Kidney (tissue), 14 donors: ENCODE results near the gene GFOD1. TPM values are rescaled to one million over a fixed set of nuclear protein-coding genes. Genes with fewer than 3 reads are reported as not detected.
A peak's percentile ranks its signal among the peaks of the same experiment; 100 is the strongest.

ENCODE experiments used
- DNase-seq, 5 donors: peaks; one replicate each; pipeline ENCODE4 v3.0.0-alpha.2; 2013 to 2020
- FAIRE-seq: peaks from 2 replicates; lab custom pipeline; 2012; peaks lifted over from hg19 to GRCh38; lab: Jason Lieb, UNC
- H3K27ac ChIP-seq, 2 donors: one replicate each; pipeline ENCODE4 v1.7.0; 2013; ENCODE audit warnings: low read depth in 2 of 2, low read length in 2 of 2, inconsistent platforms in 1 of 2
- H3K27me3 ChIP-seq: one replicate; pipeline ENCODE4 v1.7.1; 2013; ENCODE audit warnings: low read length, inconsistent platforms; ENCODE audit not compliant: control insufficient read depth, insufficient read depth
- H3K36me3 ChIP-seq, 3 donors: one replicate each; pipeline versions ENCODE4 v1.7.0 to v1.7.1; 2013; ENCODE audit warnings: low read length in 3 of 3, control low read depth in 1 of 3, inconsistent platforms in 1 of 3; ENCODE audit not compliant: insufficient read depth in 3 of 3, control insufficient read depth in 2 of 3
- H3K4me1 ChIP-seq, 3 donors: one replicate each; pipeline versions ENCODE4 v1.7.0 to v1.7.1; 2013; ENCODE audit warnings: low read length in 3 of 3, inconsistent platforms in 1 of 3, low read depth in 1 of 3; ENCODE audit not compliant: control insufficient read depth in 2 of 3, insufficient read depth in 2 of 3
- H3K4me3 ChIP-seq, 3 donors: one replicate each; pipeline versions ENCODE4 v1.7.0 to v1.8.1; 2013; ENCODE audit warnings: low read length in 3 of 3, control low read depth in 1 of 3, inconsistent platforms in 1 of 3
- H3K9ac ChIP-seq, 3 donors: one replicate each; pipeline versions ENCODE4 v1.7.0 to v1.7.1; 2013; ENCODE audit warnings: low read length in 3 of 3, control low read depth in 1 of 3, inconsistent platforms in 1 of 3
- H3K9me3 ChIP-seq, 3 donors: one replicate each; pipeline versions ENCODE4 v1.7.0 to v1.7.1; 2013; ENCODE audit warnings: low read length in 3 of 3, control low read depth in 1 of 3, inconsistent platforms in 1 of 3; ENCODE audit not compliant: control insufficient read depth in 2 of 3, insufficient read depth in 1 of 3
- intact Hi-C: fragments of 100-400 bp; cut with DNase I; formaldehyde crosslinking; loops from one replicate; pipeline ENCODE4 v1.11.1; 2022
- polyA plus RNA-seq: library from polyadenylated mRNA; stranded (reverse); fragments of 350-450 nt; fragmentation: Illumina TruSeq; extraction: RNeasy Lipid Tissue Mini Kit (QIAGEN cat#74804); gene quantifications from one replicate; pipeline ENCODE4 v1.2.3, GENCODE V29; 2014; ENCODE audit warnings: low read depth, low replicate concordance; ENCODE audit not compliant: insufficient read depth
- total RNA-seq: library from RNA; stranded (reverse); fragmentation: NEBNext Ultra II Directional; extraction: Animal tissue kit (Norgen Biotek cat#: 25700); gene quantifications from one replicate; pipeline ENCODE4 v1.2.1, GENCODE V29; 2021
- TF ChIP-seq, protein P1 (sequence below): IDR thresholded peaks from 3 replicates; pipeline ENCODE4 v1.5.1; 2012; ENCODE audit warnings: mild to moderate bottlenecking, moderate library complexity, borderline replicate concordance; ENCODE audit not compliant: insufficient read depth; ENCODE audit errors: extremely low read depth
- donor health status: control.
- donor health status: control.
- donor health status: control.
- donor health status: control.
- donor health status: control.
- donor health status: DM: yes; HTN: yes; CAD: no.
- donor health status: Normal renal cell carcinoma (clear cell type).

The GFOD1 gene
- total and polyA plus RNA-seq, 2 donors from 2014 or later, result 2.1 to 14.6 TPM

GRCh38 chr6:13450628-13451027, 36.8 kb downstream of the GFOD1 start:
- no peak overlapping the region for H3K9ac ChIP-seq
- FAIRE-seq (no peak), DNase-seq (no peak)
- intact Hi-C loops, result no loop called here
- no peak overlapping the region for H3K27ac ChIP-seq
- H3K27me3 ChIP-seq, result no peaks in the 10 kb centered on the region
- no peaks in the 10 kb centered on the region for H3K36me3 ChIP-seq
- no peak overlapping the region for H3K4me3 ChIP-seq
- TF ChIP-seq, protein P1, sequence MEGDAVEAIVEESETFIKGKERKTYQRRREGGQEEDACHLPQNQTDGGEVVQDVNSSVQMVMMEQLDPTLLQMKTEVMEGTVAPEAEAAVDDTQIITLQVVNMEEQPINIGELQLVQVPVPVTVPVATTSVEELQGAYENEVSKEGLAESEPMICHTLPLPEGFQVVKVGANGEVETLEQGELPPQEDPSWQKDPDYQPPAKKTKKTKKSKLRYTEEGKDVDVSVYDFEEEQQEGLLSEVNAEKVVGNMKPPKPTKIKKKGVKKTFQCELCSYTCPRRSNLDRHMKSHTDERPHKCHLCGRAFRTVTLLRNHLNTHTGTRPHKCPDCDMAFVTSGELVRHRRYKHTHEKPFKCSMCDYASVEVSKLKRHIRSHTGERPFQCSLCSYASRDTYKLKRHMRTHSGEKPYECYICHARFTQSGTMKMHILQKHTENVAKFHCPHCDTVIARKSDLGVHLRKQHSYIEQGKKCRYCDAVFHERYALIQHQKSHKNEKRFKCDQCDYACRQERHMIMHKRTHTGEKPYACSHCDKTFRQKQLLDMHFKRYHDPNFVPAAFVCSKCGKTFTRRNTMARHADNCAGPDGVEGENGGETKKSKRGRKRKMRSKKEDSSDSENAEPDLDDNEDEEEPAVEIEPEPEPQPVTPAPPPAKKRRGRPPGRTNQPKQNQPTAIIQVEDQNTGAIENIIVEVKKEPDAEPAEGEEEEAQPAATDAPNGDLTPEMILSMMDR, result no peak
- peaks cover 0 to 3% (median 2%) of the 10 kb centered on the region in 3 donors for H3K4me1 ChIP-seq
- H3K9me3 ChIP-seq, result no peaks in the 10 kb centered on the region

- H3K4me3 ChIP-seq, result no peak overlapping the region
- no peaks in the 10 kb centered on the region for H3K36me3 ChIP-seq
- H3K9me3 ChIP-seq, result no peaks in the 10 kb centered on the region
- intact Hi-C loops, result no loop called here
- TF ChIP-seq, protein P1, result no peak
- no peak overlapping the region for H3K9ac ChIP-seq
- H3K27me3 ChIP-seq, result no peaks in the 10 kb centered on the region
- DNase-seq (no peak), FAIRE-seq (no peak)
- H3K27ac ChIP-seq, result peak overlapping the region in 1 of 2 donors; percentile 59
- H3K4me1 ChIP-seq, result peaks cover 0 to 5% (median 4%) of the 10 kb centered on the region in 3 donors
These were observed 39.3 kb downstream of the GFOD1 start for GRCh38 chr6:13447949-13448724.

DNA sequence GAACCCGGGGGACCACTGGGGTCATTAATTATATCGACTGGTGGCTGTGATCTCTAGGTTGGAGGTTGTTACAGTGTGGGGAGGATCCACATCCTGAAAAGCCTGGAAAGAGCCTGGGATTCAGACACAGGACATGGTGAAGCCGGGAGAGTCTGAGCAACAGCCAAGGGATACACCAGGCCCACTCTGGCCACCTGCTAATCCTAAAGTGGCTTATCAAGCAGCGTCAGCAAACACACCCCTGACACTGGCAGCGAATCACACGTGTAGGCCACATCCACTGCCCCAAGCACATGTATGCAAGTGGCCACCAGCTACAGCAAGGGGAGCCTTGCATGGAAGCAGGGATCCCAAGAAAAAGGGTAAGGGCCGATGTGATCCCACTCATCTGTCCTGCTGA, 41.0 kb downstream of the GFOD1 start:
- Histone ChIP-seq H3K36me3 (no peaks in the 10 kb centered on the region), H3K9ac (no peak overlapping the region), H3K4me3 (no peak overlapping the region), H3K27me3 (no peaks in the 10 kb centered on the region), H3K27ac (no peak overlapping the region), H3K9me3 (no peaks in the 10 kb centered on the region), H3K4me1 (peaks cover 0 to 5% (median 4%) of the 10 kb centered on the region in 3 donors)
- intact Hi-C loops, result no loop called here
- no peak for DNase-seq
- no peak for FAIRE-seq
- TF ChIP-seq, protein P1, result no peak
